Right lobe of liver (tissue), 4 donors: ENCODE data around the gene MMAB.
"Not testable (repeated sequence)": the region's sequence is repeated elsewhere in the genome, so short reads cannot be mapped to it uniquely, and the experiment has no call there.

ENCODE experiments used
- CTCF ChIP-seq, 4 donors: fragments of 200-600 bp in 3 of 4; fragments of 450-650 bp in 1 of 4; IDR thresholded peaks; one replicate each; pipeline versions ENCODE4 v1.5.1 to v1.8.0; 2016 to 2022; ENCODE audit warnings: antibody characterized with exemption in 4 of 4, mild to moderate bottlenecking in 2 of 4
- POLR2A ChIP-seq: fragments of 450-650 bp; IDR thresholded peaks from one replicate; pipeline ENCODE4 v1.6.1; 2017; ENCODE audit warnings: antibody characterized with exemption, mild to moderate bottlenecking
- donor health status: DM: no; HTN: no; CAD: no.
- donor health status: DM: no; HTN: no; CAD: no.
- donor health status: DM: no; HTN: yes; CAD: no.

GRCh38 chr12:109602132-109602531 lies 28.8 kb upstream of the MMAB start:
- TF ChIP-seq CTCF (IDR thresholded peaks at IDR 0.05); POLR2A: not testable (repeated sequence)
